Activated effector memory CD4-positive, alpha-beta T cell treated with anti-CD3 and anti-CD28 coated beads, Interleukin-2, amount 50 U/mL, for 16 hours (primary cell): ENCODE data around the gene MAN1C1.
"Not testable (repeated sequence)": the region's sequence is repeated elsewhere in the genome, so short reads cannot be mapped to it uniquely, and the experiment has no call there.

Source experiments
- DNase-seq: peaks from one replicate; pipeline ENCODE4 v3.0.0-alpha.2; 2020

The MAN1C1 gene

GRCh38 chr1:25636141-25636540 is 19.6 kb downstream of the MAN1C1 start:
- DNase-seq: not testable (repeated sequence)

GRCh38 chr1:25640646-25641328 is 24.2 kb downstream of the MAN1C1 start:
- DNase-seq: no peak

- no peak for DNase-seq
These were observed 24.7 kb downstream of the MAN1C1 start for GRCh38 chr1:25641329-25641725.

- peak; percentile 68 for DNase-seq
These were observed 25.5 kb downstream of the MAN1C1 start for GRCh38 chr1:25641931-25642573.

GRCh38 chr1:25642574-25643108 is 26.1 kb downstream of the MAN1C1 start:
- DNase-seq: peak; percentile 87

- no peak for DNase-seq
These were observed 27.3 kb downstream of the MAN1C1 start for GRCh38 chr1:25643929-25644328.

- no peak for DNase-seq
These were observed 28.4 kb downstream of the MAN1C1 start for GRCh38 chr1:25644962-25645361.

GRCh38 chr1:25645637-25646400 is 29.2 kb downstream of the MAN1C1 start:
- no peak for DNase-seq

- no peak for DNase-seq
These were observed 30.5 kb downstream of the MAN1C1 start for GRCh38 chr1:25647106-25647505.

GRCh38 chr1:25647863-25648262 is 31.3 kb downstream of the MAN1C1 start:
- no peak for DNase-seq

GRCh38 chr1:25648681-25649440 is 32.3 kb downstream of the MAN1C1 start:
- DNase-seq: no peak

- no peak for DNase-seq
These were observed 33.1 kb downstream of the MAN1C1 start for GRCh38 chr1:25649505-25650288.

- DNase-seq: no peak
These were observed 33.6 kb downstream of the MAN1C1 start for GRCh38 chr1:25650289-25650576.

GRCh38 chr1:25651036-25651640 is 34.5 kb downstream of the MAN1C1 start:
- DNase-seq: no peak

GRCh38 chr1:25651824-25652741 is 35.5 kb downstream of the MAN1C1 start:
- DNase-seq: no peak

- no peak for DNase-seq
These were observed 37.0 kb downstream of the MAN1C1 start for GRCh38 chr1:25653558-25653957.

- DNase-seq: no peak
These were observed 37.6 kb downstream of the MAN1C1 start for GRCh38 chr1:25654109-25654660.

GRCh38 chr1:25657121-25657882 is 40.7 kb downstream of the MAN1C1 start:
- no peak for DNase-seq
